B cell (primary cell): Measurements from ENCODE around the gene LRP4. TPM values are rescaled to one million over a fixed set of nuclear protein-coding genes. Genes with fewer than 3 reads are reported as not detected.
"Not testable (repeated sequence)": the region's sequence is repeated elsewhere in the genome, so short reads cannot be mapped to it uniquely, and the experiment has no call there.

Source experiments
- ATAC-seq: fragments of 200-7000 bp; cut with Tn5 transposase; one replicate; pipeline ENCODE4 v1.10.0; 2021; ENCODE audit warnings: low read depth, mild to moderate bottlenecking, moderate number of reproducible peaks, moderate library complexity
- CTCF ChIA-PET: fragments of 350-600 bp; sonication (Branson Sonifier 250); formaldehyde crosslinking; loops from one replicate; lab custom pipeline; 2021; ENCODE audit warnings: antibody characterized with exemption, inconsistent platforms; lab: Charles Lee
- POLR2A ChIA-PET: fragments of 350-600 bp; sonication (Branson Sonifier 250); formaldehyde crosslinking; loops from one replicate; lab custom pipeline; 2021; ENCODE audit warnings: antibody characterized with exemption; lab: Charles Lee
- DNase-seq: peaks from one replicate; pipeline ENCODE4 v3.0.0; 2013
- H2AFZ ChIP-seq: 2 replicates; pipeline ENCODE4 v1.6.1; 2012; ENCODE audit warnings: mild to moderate bottlenecking, low read depth, low read length; ENCODE audit not compliant: insufficient read depth, poor library complexity, severe bottlenecking
- H3K27ac ChIP-seq, 2 donors: 1 replicate in 1 of 2; 2 replicates in 1 of 2; pipeline ENCODE4 v1.5.1; 2012 to 2013; ENCODE audit warnings: low read length in 2 of 2, mild to moderate bottlenecking in 2 of 2, moderate library complexity in 1 of 2
- H3K27me3 ChIP-seq, 4 experiments: fragments of 200-600 bp in 1 of 4; sonication (generic) in 1 of 4; replicated peaks in 1 of 4; 1 replicate in 2 of 4; 2 replicates in 2 of 4; pipeline versions ENCODE4 v1.6.1 to v1.7.0; 2013 to 2016; ENCODE audit warnings: low read length in 3 of 4, mild to moderate bottlenecking in 2 of 4, mixed read lengths in 1 of 4, moderate library complexity in 1 of 4; ENCODE audit not compliant: insufficient read depth in 4 of 4, control insufficient read depth in 3 of 4; ENCODE audit errors: control extremely low read depth in 1 of 4
- H3K36me3 ChIP-seq, 2 experiments: replicated peaks in 1 of 2; 1 replicate in 1 of 2; 2 replicates in 1 of 2; pipeline versions ENCODE4 v1.6.1 to v1.7.1; 2013; ENCODE audit warnings: low read length in 1 of 2; ENCODE audit not compliant: insufficient read depth in 2 of 2, control insufficient read depth in 1 of 2; ENCODE audit errors: control extremely low read depth in 1 of 2, extremely low read depth in 1 of 2
- H3K4me1 ChIP-seq, 2 donors: fragments of 200-600 bp in 1 of 2; sonication (generic) in 1 of 2; 1 replicate in 1 of 2; 2 replicates in 1 of 2; pipeline versions ENCODE4 v1.5.1 to v1.6.1; 2013 to 2017; ENCODE audit warnings: low read length in 2 of 2; ENCODE audit not compliant: control insufficient read depth in 2 of 2, insufficient read depth in 2 of 2
- H3K4me2 ChIP-seq: replicated peaks from 2 replicates; pipeline ENCODE3; 2012; ENCODE audit warnings: mild to moderate bottlenecking, low read depth, low read length; ENCODE audit not compliant: poor library complexity, severe bottlenecking
- H3K4me3 ChIP-seq, 5 experiments: fragments of 200-600 bp in 1 of 5; sonication (generic) in 1 of 5; 1 replicate in 3 of 5; 2 replicates in 2 of 5; pipeline versions ENCODE4 v1.5.1 to v1.7.0; 2011 to 2016; ENCODE audit warnings: low read length in 4 of 5, mild to moderate bottlenecking in 4 of 5, low read depth in 2 of 5, control low read depth in 1 of 5, moderate library complexity in 1 of 5; ENCODE audit not compliant: insufficient read depth in 1 of 5; ENCODE audit errors: control extremely low read depth in 1 of 5, extremely low read depth in 1 of 5
- H3K79me2 ChIP-seq: fragments of 200-600 bp; sonication (generic); one replicate; pipeline ENCODE4 v1.6.0; 2016; ENCODE audit warnings: low read length; ENCODE audit not compliant: control insufficient read depth, insufficient read depth
- H3K9ac ChIP-seq: fragments of 200-600 bp; sonication (generic); 2 replicates; pipeline ENCODE4 v1.6.1; 2017; ENCODE audit warnings: mild to moderate bottlenecking, low read length, moderate library complexity
- H3K9me3 ChIP-seq, 3 donors: one replicate each; pipeline versions ENCODE4 v1.6.1 to v1.7.1; 2013; ENCODE audit warnings: low read length in 2 of 3; ENCODE audit not compliant: control insufficient read depth in 2 of 3, insufficient read depth in 1 of 3; ENCODE audit errors: control extremely low read depth in 1 of 3
- H4K20me1 ChIP-seq: 2 replicates; pipeline ENCODE4 v1.6.0; 2012; ENCODE audit warnings: mild to moderate bottlenecking, low read length; ENCODE audit not compliant: insufficient read depth, control insufficient read depth, poor library complexity, severe bottlenecking
- H3K27ac Mint-ChIP-seq: one replicate; pipeline ENCODE4 v1.8.0; 2021; ENCODE audit warnings: mixed read lengths
- H3K27me3 Mint-ChIP-seq: one replicate; pipeline ENCODE4 v1.8.0; 2021; ENCODE audit warnings: mixed read lengths
- H3K4me1 Mint-ChIP-seq: one replicate; pipeline ENCODE4 v1.8.0; 2021; ENCODE audit warnings: mixed read lengths
- H3K4me3 Mint-ChIP-seq: one replicate; pipeline ENCODE4 v1.8.0; 2021; ENCODE audit warnings: mixed read lengths
- H3K9me3 Mint-ChIP-seq: one replicate; pipeline ENCODE4 v1.8.0; 2022; ENCODE audit warnings: mixed read lengths; ENCODE audit not compliant: insufficient read depth
- CTCF ChIP-seq: fragments of 200-600 bp; IDR thresholded peaks from one replicate; pipeline ENCODE4 v1.8.0; 2022; ENCODE audit warnings: antibody characterized with exemption, mild to moderate bottlenecking
- EZH2 ChIP-seq: IDR thresholded peaks from 2 replicates; pipeline ENCODE4 v1.6.1; 2012; ENCODE audit warnings: borderline replicate concordance, low read depth, mild to moderate bottlenecking, moderate library complexity, low read length; ENCODE audit not compliant: insufficient read depth, poor library complexity, severe bottlenecking
- WGBS: methylation state at CpG from one replicate; pipeline ENCODE4 v1.1.5; 2013; ENCODE audit warnings: missing lambda C conversion rate; ENCODE audit not compliant: insufficient coverage; 5-methylcytosine and 5-hydroxymethylcytosine counted together
- intact Hi-C: fragments of 100-400 bp; cut with micrococcal nuclease; formaldehyde crosslinking; loops from one replicate; pipeline ENCODE4 v1.10.0; 2022
- polyA plus RNA-seq: library from polyadenylated mRNA; depleted of rRNA; stranded (reverse); fragments of >200 nt; gene quantifications from 2 replicates; pipeline ENCODE4 v1.2.3, GENCODE V29; 2012
- total RNA-seq, 2 donors: library from RNA; stranded (reverse); fragments of 120-200 nt in 1 of 2; gene quantifications; 1 replicate in 1 of 2; 2 replicates in 1 of 2; pipeline versions ENCODE4 v1.2.3 to v1.2.4, GENCODE V29; 2013 to 2022

LRP4 gene
- total and polyA plus RNA-seq, 2 donors (not counting 1 experiment from before 2014, with no cell fraction given): not detected

DNA sequence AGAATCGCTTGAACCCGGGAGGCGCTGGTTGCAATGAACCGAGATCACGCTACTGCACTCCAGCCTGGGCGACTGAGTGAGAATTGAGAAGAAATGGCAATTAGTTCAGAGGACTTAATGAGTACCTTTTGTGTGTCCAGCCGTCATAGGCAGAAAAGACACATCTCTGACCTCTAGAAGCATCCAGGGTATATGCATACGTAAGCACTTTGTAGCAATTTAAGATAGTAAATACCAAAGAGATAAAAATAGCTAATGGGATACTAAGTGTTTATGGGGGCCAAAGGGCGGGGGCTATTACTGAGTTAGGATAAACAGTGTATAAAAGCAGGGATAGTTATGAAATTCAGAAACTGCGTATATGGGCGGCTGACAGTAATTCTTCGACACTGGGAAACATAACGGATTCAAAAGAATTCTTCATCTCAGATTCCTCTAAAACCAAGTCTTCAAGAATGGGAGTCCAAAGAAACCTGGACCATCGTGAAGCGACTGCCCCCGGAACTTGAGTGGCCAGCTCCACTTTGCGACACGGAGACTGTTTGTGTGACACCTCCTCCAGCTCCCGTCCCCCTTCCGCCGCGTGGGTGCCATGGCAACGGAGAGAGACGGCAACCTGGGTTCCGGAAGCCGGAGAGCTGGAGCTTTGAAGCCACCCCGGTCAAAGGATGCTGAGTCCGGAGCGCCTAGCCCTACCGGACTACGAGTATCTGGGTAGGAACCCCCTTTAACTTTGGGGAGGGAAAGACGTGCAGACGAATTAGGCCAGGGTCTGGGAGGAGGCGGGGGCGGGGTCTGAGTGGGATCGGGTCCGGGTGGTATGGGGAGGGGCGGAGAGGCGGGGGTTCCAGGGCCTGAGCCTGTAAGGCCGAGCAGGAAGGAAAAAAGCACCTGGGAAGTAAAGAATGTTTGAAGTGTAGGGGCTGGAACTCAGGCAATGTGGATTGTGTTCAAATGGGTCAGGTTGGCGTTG, 18.1 kb upstream of the LRP4 start, which contains the start of gene CSTPP1:
TSS of gene CSTPP1 (plus strand) at position 624 of the 973 bp plus-strand sequence. CDS start at position 669, 45 bp downstream.
- Histone ChIP-seq H3K4me1 (peaks cover 5 to 12% of the 10 kb centered on the region in 2 donors), H3K27me3 (peaks cover 0 to 5% (median 0%) of the 10 kb centered on the region in 4 experiments), H3K9ac (peak within 1 kb of the TSS; percentile 73), H3K27ac (peak within 1 kb of the TSS; percentile 30 to 69), H3K36me3 (no peaks in the 10 kb centered on the region), H2AFZ (peak within 1 kb of the TSS; percentile 99), H3K79me2 (peaks cover 9% of the 10 kb centered on the region), H3K4me2 (peak within 1 kb of the TSS; percentile 87), H4K20me1 (no peaks in the 10 kb centered on the region), H3K4me3 (peak within 1 kb of the TSS; percentile 38 to 67 (median 64)), H3K9me3 (no peaks in the 10 kb centered on the region)
- Mint-ChIP-seq H3K27me3 (peaks cover 13% of the 10 kb centered on the region), H3K9me3 (no peaks in the 10 kb centered on the region), H3K27ac (peak within 1 kb of the TSS; percentile 85), H3K4me3 (peak within 1 kb of the TSS; percentile 90), H3K4me1 (peaks cover 18% of the 10 kb centered on the region)
- ATAC-seq: peak; percentile 90
- TF ChIP-seq EZH2: no peak
- ChIA-PET CTCF (interaction anchor here (0.7 to 1.9 kb wide), 6 partner anchors 22 to 820 kb away, joined by 3 to 7 read pairs (median 4); partner anchors contain the start of genes ACP2 and DDB2), POLR2A (interaction anchor here (0.6 to 0.7 kb wide), 4 partner anchors 92 to 898 kb away, joined by 3 to 9 read pairs (median 8); no protein-coding TSS in a partner anchor)
- intact Hi-C loops: loop anchor here (1.0 to 10.0 kb wide), 6 partner anchors 17 to 911 kb away; partner anchors contain the start of genes ARFGAP2, ARHGAP1, CELF1 and FNBP4
- peak; percentile 93 for DNase-seq
- WGBS: 18% methylated on average over 35 of the region's 41 CpGs

GRCh38 chr11:46930089-46930488, 11.7 kb upstream of the LRP4 start:
- no peaks in the 10 kb centered on the region for H3K4me1 Mint-ChIP-seq
- peaks cover 42% of the 10 kb centered on the region for H3K27me3 Mint-ChIP-seq
- Histone ChIP-seq H3K27me3 (peaks cover 0 to 5% (median 0%) of the 10 kb centered on the region in 4 experiments), H3K36me3 (no peaks in the 10 kb centered on the region), H3K9me3 (no peaks in the 10 kb centered on the region), H3K79me2 (no peaks in the 10 kb centered on the region), H4K20me1 (no peaks in the 10 kb centered on the region), H3K4me1 (no peaks in the 10 kb centered on the region), H3K4me2 (no peak overlapping the region), H3K27ac (no peak overlapping the region), H3K9ac (no peak overlapping the region), H3K4me3 (no peak overlapping the region), H2AFZ (no peak overlapping the region)
- H3K4me3 Mint-ChIP-seq: no peak overlapping the region
- no peak for DNase-seq
- ChIA-PET POLR2A (interaction anchor here (0.7 kb wide), 1 partner anchor 36 kb away, joined by 6 read pairs; no protein-coding TSS in a partner anchor), CTCF (interaction anchor here (1.2 kb wide), 1 partner anchor 223 kb away, joined by 4 read pairs; no protein-coding TSS in a partner anchor)
- no peak overlapping the region for H3K27ac Mint-ChIP-seq
- WGBS: 75% methylated on average over 1 of the region's 1 CpG
- H3K9me3 Mint-ChIP-seq: no peaks in the 10 kb centered on the region
- ATAC-seq: no peak
- TF ChIP-seq EZH2: no peak
- TF ChIP-seq CTCF: no peak
- intact Hi-C loops: loop anchor here (10.0 kb wide), 1 partner anchor 625 kb away; the partner anchor contains the start of gene CELF1

DNA sequence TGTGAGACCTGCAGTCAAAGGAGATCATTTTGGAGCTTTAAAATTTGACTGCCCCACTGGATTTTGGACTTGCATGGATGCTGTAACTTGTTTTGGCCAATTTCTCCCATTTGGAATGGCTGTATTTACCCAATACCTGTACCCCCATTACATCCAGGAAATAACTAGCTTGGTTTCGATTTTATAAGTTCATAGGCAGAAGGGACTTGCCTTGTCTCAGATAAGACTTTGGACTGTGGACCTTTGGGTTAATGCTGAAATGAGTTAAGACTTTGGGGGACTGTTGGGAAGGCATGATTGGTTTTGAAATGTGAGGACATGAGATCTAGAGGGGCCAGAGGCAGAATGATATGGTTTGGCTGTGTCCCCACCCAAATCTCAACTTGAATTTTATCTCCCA, 10.4 kb upstream of the LRP4 start:
- H3K9me3 ChIP-seq, H3K4me1 ChIP-seq, H3K27me3 ChIP-seq, H3K4me2 ChIP-seq, H3K9ac ChIP-seq, H3K36me3 ChIP-seq, POLR2A ChIA-PET, CTCF ChIA-PET, H3K27ac Mint-ChIP-seq, H3K27ac ChIP-seq, DNase-seq, H3K9me3 Mint-ChIP-seq, ATAC-seq, H2AFZ ChIP-seq, H4K20me1 ChIP-seq, intact Hi-C loops, H3K4me1 Mint-ChIP-seq, H3K79me2 ChIP-seq, H3K4me3 ChIP-seq, H3K4me3 Mint-ChIP-seq: not testable (repeated sequence)
- peaks cover 42% of the 10 kb centered on the region for H3K27me3 Mint-ChIP-seq
- WGBS: no CpG with 5 or more reads among the region's 1 CpG
